Ascending aorta (tissue), 2 donors: ENCODE measurements around the gene MRPL51. TPM values are rescaled to one million over a fixed set of nuclear protein-coding genes. Genes with fewer than 3 reads are reported as not detected.
A peak's percentile ranks its signal among the peaks of the same experiment; 100 is the strongest.

Experiments used
- DNase-seq, 2 donors: peaks; one replicate each; pipeline ENCODE4 v3.0.0-alpha.2; 2019; ENCODE audit warnings: low spot score in 2 of 2
- H3K27ac ChIP-seq, 2 donors: fragments of 200-600 bp; sonication (generic); one replicate each; pipeline ENCODE4 v1.5.1; 2016 to 2017; ENCODE audit warnings: mild to moderate bottlenecking in 1 of 2
- H3K27me3 ChIP-seq: fragments of 200-600 bp; sonication (generic); one replicate; pipeline ENCODE4 v1.5.1; 2017
- H3K36me3 ChIP-seq, 2 donors: fragments of 200-600 bp; sonication (generic); one replicate each; pipeline ENCODE4 v1.5.1; 2016
- H3K4me1 ChIP-seq, 2 donors: fragments of 200-600 bp; sonication (generic); one replicate each; pipeline ENCODE4 v1.5.1; 2016 to 2017; ENCODE audit warnings: mild to moderate bottlenecking in 1 of 2
- H3K4me3 ChIP-seq, 2 donors: fragments of 200-600 bp; sonication (generic); one replicate each; pipeline ENCODE4 v1.5.1; 2016 to 2017; ENCODE audit warnings: mild to moderate bottlenecking in 1 of 2
- H3K9me3 ChIP-seq, 2 donors: fragments of 200-600 bp; sonication (generic); one replicate each; pipeline ENCODE4 v1.5.1; 2016
- CTCF ChIP-seq, 3 experiments: fragments of 200-600 bp in 2 of 3; fragments of 450-650 bp in 1 of 3; sonication (generic) in 2 of 3; IDR thresholded peaks; one replicate each; pipeline ENCODE4 v1.5.1; 2016 to 2019; ENCODE audit warnings: antibody characterized with exemption in 3 of 3, mild to moderate bottlenecking in 1 of 3, moderate library complexity in 1 of 3
- intact Hi-C: fragments of 100-400 bp; cut with DNase I; formaldehyde crosslinking; loops from one replicate; pipeline ENCODE4 v1.15.1; 2023
- total RNA-seq: library from RNA; depleted of rRNA; stranded (reverse); fragments of >200 nt; gene quantifications from one replicate; pipeline ENCODE4 v1.1.0, GENCODE V29; 2016

Gene MRPL51
- total RNA-seq, 1 donor from 2014 or later = 112 TPM

- TF ChIP-seq CTCF (IDR thresholded peaks at IDR 0.05) = no peak
- Histone ChIP-seq H3K9me3 (no peaks in the 10 kb centered on the region), H3K4me1 (peaks cover 0 to 20% of the 10 kb centered on the region in 2 donors), H3K4me3 (no peak overlapping the region), H3K27ac (no peak overlapping the region), H3K27me3 (no peaks in the 10 kb centered on the region), H3K36me3 (no peaks in the 10 kb centered on the region)
- no peak for DNase-seq
- intact Hi-C loops = loop anchor here (5.0 kb wide), 1 partner anchor 135 kb away; no protein-coding TSS in a partner anchor
Measured at GRCh38 chr12:6472491-6472890, 20.6 kb downstream of the MRPL51 start.

- no peak for DNase-seq
- Histone ChIP-seq H3K36me3 (no peaks in the 10 kb centered on the region), H3K27me3 (no peaks in the 10 kb centered on the region), H3K27ac (no peak overlapping the region), H3K4me1 (peaks cover 0 to 20% of the 10 kb centered on the region in 2 donors), H3K9me3 (no peaks in the 10 kb centered on the region), H3K4me3 (no peak overlapping the region)
- TF ChIP-seq CTCF (IDR thresholded peaks at IDR 0.05) = no peak
- intact Hi-C loops = loop anchor here (2.0 to 5.0 kb wide), 2 partner anchors 41 to 135 kb away; no protein-coding TSS in a partner anchor
Measured at GRCh38 chr12:6471989-6472360, 21.1 kb downstream of the MRPL51 start.

- Histone ChIP-seq H3K36me3 (peaks cover 6 to 7% of the 10 kb centered on the region in 2 donors), H3K27me3 (no peaks in the 10 kb centered on the region), H3K4me1 (peaks cover 0 to 20% of the 10 kb centered on the region in 2 donors), H3K9me3 (no peaks in the 10 kb centered on the region), H3K4me3 (peak within 1 kb of the TSS; percentile 79 to 91), H3K27ac (peak within 1 kb of the TSS; percentile 68 to 86)
- peak; percentile 90 to 99 for DNase-seq
- peak in 1 of 3 experiments; percentile 11 for TF ChIP-seq CTCF (IDR thresholded peaks at IDR 0.05)
- intact Hi-C loops = loop anchor here (1.0 to 5.0 kb wide), 4 partner anchors 23 to 133 kb away; partner anchors contain the start of genes GAPDH and MRPL51
Measured at GRCh38 chr12:6470375-6471163, 22.5 kb downstream of the MRPL51 start, which contains the start of gene VAMP1. Gene VAMP1, minus strand, starts transcription at chr12:6470677. Its CDS starts 146 bp downstream, at chr12:6470531.

- Histone ChIP-seq H3K27ac (peak overlapping the region; percentile 68 to 86), H3K9me3 (no peaks in the 10 kb centered on the region), H3K4me1 (peaks cover 0 to 20% of the 10 kb centered on the region in 2 donors), H3K4me3 (peak overlapping the region; percentile 79 to 91), H3K36me3 (peaks cover 8 to 12% of the 10 kb centered on the region in 2 donors), H3K27me3 (no peaks in the 10 kb centered on the region)
- TF ChIP-seq CTCF (IDR thresholded peaks at IDR 0.05) = no peak
- peak in 1 of 2 donors; percentile 57 for DNase-seq
- intact Hi-C loops = loop anchor here (1.0 to 5.0 kb wide), 4 partner anchors 24 to 132 kb away; partner anchors contain the start of genes GAPDH and MRPL51
Measured at GRCh38 chr12:6469609-6470374, 23.3 kb downstream of the MRPL51 start.

- no peak for TF ChIP-seq CTCF (IDR thresholded peaks at IDR 0.05)
- DNase-seq = no peak
- Histone ChIP-seq H3K27ac (no peak overlapping the region), H3K4me1 (peaks cover 0 to 20% of the 10 kb centered on the region in 2 donors), H3K9me3 (no peaks in the 10 kb centered on the region), H3K4me3 (peak overlapping the region; percentile 79 to 91), H3K36me3 (peaks cover 14 to 19% of the 10 kb centered on the region in 2 donors), H3K27me3 (no peaks in the 10 kb centered on the region)
- intact Hi-C loops = no loop called here
Measured at GRCh38 chr12:6469092-6469491, 24.0 kb downstream of the MRPL51 start.
